Neural cell (in vitro differentiated cells): ENCODE results near the gene SP140. TPM values are rescaled to one million over a fixed set of nuclear protein-coding genes. Genes with fewer than 3 reads are reported as not detected.

ENCODE experiments used
- H2AFZ ChIP-seq: fragments of 200-600, 300-800 bp; sonication (generic), shearing (Covaris generic); 2 replicates; pipeline ENCODE4 v1.6.0; 2014; ENCODE audit warnings: low read depth, mild to moderate bottlenecking, antibody characterized with exemption, low read length, moderate library complexity
- H3F3A ChIP-seq: fragments of 200-600 bp; shearing (Covaris generic); 2 replicates; pipeline ENCODE4 v1.6.1; 2016; ENCODE audit warnings: mild to moderate bottlenecking, moderate library complexity, mixed read lengths, antibody characterized with exemption, low read length; ENCODE audit not compliant: insufficient read depth, poor library complexity, severe bottlenecking
- H3K27ac ChIP-seq: fragments of 200-600, 300-800 bp; sonication (generic), shearing (Covaris generic); 2 replicates; pipeline ENCODE4 v1.5.1; 2014; ENCODE audit warnings: mild to moderate bottlenecking, low read length, moderate library complexity
- H3K27me3 ChIP-seq: fragments of 300-800, 200-600 bp; sonication (generic), shearing (Covaris generic); 2 replicates; pipeline ENCODE4 v1.6.0; 2014; ENCODE audit warnings: mild to moderate bottlenecking, low read depth, low read length, moderate library complexity; ENCODE audit not compliant: insufficient read depth
- H3K36me3 ChIP-seq: fragments of 300-800, 200-600 bp; sonication (generic), shearing (Covaris generic); 2 replicates; pipeline ENCODE4 v1.5.1; 2014; ENCODE audit warnings: mild to moderate bottlenecking, antibody characterized with exemption, low read length, moderate library complexity; ENCODE audit not compliant: insufficient read depth
- H3K4me2 ChIP-seq: fragments of 300-800, 200-600 bp; sonication (generic), shearing (Covaris generic); 2 replicates; pipeline ENCODE4 v1.6.0; 2014; ENCODE audit warnings: mild to moderate bottlenecking, low read length
- H3K4me3 ChIP-seq: fragments of 300-800, 200-600 bp; sonication (generic), shearing (Covaris generic); 2 replicates; pipeline ENCODE4 v1.5.1; 2014; ENCODE audit warnings: mild to moderate bottlenecking, low read length, moderate library complexity
- H3K79me2 ChIP-seq: fragments of 200-600 bp; shearing (Covaris generic); replicated peaks from 2 replicates; pipeline ENCODE4 v1.6.0; 2014; ENCODE audit warnings: mild to moderate bottlenecking, low read length, moderate library complexity; ENCODE audit not compliant: insufficient read depth
- H3K9ac ChIP-seq: fragments of 300-800, 200-600 bp; sonication (generic), shearing (Covaris generic); 2 replicates; pipeline ENCODE4 v1.6.1; 2016; ENCODE audit warnings: mild to moderate bottlenecking, low read length, mixed read lengths
- H3K9me2 ChIP-seq: fragments of 200-600 bp; shearing (Covaris generic); 2 replicates; pipeline ENCODE4 v1.6.1; 2016; ENCODE audit warnings: mild to moderate bottlenecking, low read length, mixed read lengths; ENCODE audit not compliant: insufficient read depth
- H3K9me3 ChIP-seq: fragments of 200-600, 300-800 bp; sonication (generic), shearing (Covaris generic); 2 replicates; pipeline ENCODE4 v1.6.1; 2016; ENCODE audit warnings: mild to moderate bottlenecking, mixed run types, low read length, moderate library complexity, mixed read lengths
- H4K20me1 ChIP-seq: fragments of 200-600 bp; shearing (Covaris generic); 2 replicates; pipeline ENCODE4 v1.6.1; 2016; ENCODE audit warnings: mild to moderate bottlenecking, mixed run types; ENCODE audit not compliant: insufficient read depth
- EP300 ChIP-seq: fragments of 450-650 bp; conservative IDR thresholded peaks from 2 replicates; pipeline ENCODE4 v1.6.1; 2014; ENCODE audit warnings: antibody characterized with exemption, mild to moderate bottlenecking, moderate library complexity; ENCODE audit not compliant: poor library complexity, severe bottlenecking
- MXI1 ChIP-seq: fragments of 450-650 bp; conservative IDR thresholded peaks from 2 replicates; pipeline ENCODE4 v1.6.1; 2014; ENCODE audit warnings: antibody characterized with exemption, mild to moderate bottlenecking; ENCODE audit not compliant: poor library complexity, severe bottlenecking
- POLR2AphosphoS5 ChIP-seq: IDR thresholded peaks from 2 replicates; pipeline ENCODE4 v1.6.1; 2012
- RAD21 ChIP-seq: fragments of 450-650 bp; conservative IDR thresholded peaks from 2 replicates; pipeline ENCODE4 v1.6.1; 2014; ENCODE audit warnings: antibody characterized with exemption, mild to moderate bottlenecking, moderate library complexity
- SMC3 ChIP-seq: fragments of 450-650 bp; conservative IDR thresholded peaks from 2 replicates; pipeline ENCODE4 v1.6.1; 2014; ENCODE audit warnings: antibody characterized with exemption, mild to moderate bottlenecking, moderate library complexity; ENCODE audit not compliant: poor library complexity
- TAF1 ChIP-seq: IDR thresholded peaks from 2 replicates; pipeline ENCODE4 v1.6.1; 2012; ENCODE audit warnings: low read depth
- polyA plus RNA-seq: library from polyadenylated mRNA; depleted of rRNA; stranded (reverse); fragments of >200 nt; gene quantifications from 2 replicates; pipeline ENCODE4 v1.2.3, GENCODE V29; 2014
- TF ChIP-seq, protein P1 (sequence below): fragments of 450-650 bp; IDR thresholded peaks from 2 replicates; pipeline ENCODE4 v1.5.1; 2014; ENCODE audit warnings: antibody characterized with exemption, mild to moderate bottlenecking, moderate library complexity; ENCODE audit not compliant: poor library complexity, severe bottlenecking
- TF ChIP-seq, protein P2 (sequence below): IDR thresholded peaks from 2 replicates; pipeline ENCODE4 v1.6.1; 2012; ENCODE audit warnings: borderline replicate concordance

SP140 gene
- polyA plus RNA-seq, 1 donor from 2014 or later: 0.74 TPM

DNA sequence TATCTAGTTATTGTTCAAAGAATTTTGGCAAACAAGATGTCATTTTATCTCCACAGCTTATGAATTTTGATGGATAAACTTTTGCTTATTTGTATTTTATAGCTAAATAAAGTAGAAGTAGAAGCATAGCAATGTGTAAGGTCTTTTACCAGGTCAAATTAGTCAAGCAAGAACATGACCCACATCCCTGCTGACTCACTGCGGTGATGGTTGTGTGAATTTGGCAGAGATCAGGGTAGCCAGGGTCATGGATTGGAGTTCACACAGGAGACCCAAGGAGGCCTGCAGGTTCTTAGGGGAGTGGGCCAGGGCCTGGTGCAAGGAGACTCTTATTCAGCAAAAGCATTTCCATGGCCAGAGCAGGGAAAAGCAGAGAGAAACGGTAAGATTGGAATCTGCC lies 18.7 kb downstream of the SP140 start:
- Histone ChIP-seq H4K20me1 (no peaks in the 10 kb centered on the region), H3F3A (no peaks in the 10 kb centered on the region), H3K9me2 (no peaks in the 10 kb centered on the region), H3K4me3 (no peak overlapping the region), H3K9me3 (no peaks in the 10 kb centered on the region), H2AFZ (no peak overlapping the region), H3K27me3 (no peaks in the 10 kb centered on the region), H3K27ac (no peak overlapping the region), H3K79me2 (no peaks in the 10 kb centered on the region), H3K9ac (no peak overlapping the region), H3K4me2 (no peak overlapping the region), H3K36me3 (no peaks in the 10 kb centered on the region)
- TF ChIP-seq SMC3: no peak
- no peak for TF ChIP-seq TAF1
- TF ChIP-seq, protein P1, sequence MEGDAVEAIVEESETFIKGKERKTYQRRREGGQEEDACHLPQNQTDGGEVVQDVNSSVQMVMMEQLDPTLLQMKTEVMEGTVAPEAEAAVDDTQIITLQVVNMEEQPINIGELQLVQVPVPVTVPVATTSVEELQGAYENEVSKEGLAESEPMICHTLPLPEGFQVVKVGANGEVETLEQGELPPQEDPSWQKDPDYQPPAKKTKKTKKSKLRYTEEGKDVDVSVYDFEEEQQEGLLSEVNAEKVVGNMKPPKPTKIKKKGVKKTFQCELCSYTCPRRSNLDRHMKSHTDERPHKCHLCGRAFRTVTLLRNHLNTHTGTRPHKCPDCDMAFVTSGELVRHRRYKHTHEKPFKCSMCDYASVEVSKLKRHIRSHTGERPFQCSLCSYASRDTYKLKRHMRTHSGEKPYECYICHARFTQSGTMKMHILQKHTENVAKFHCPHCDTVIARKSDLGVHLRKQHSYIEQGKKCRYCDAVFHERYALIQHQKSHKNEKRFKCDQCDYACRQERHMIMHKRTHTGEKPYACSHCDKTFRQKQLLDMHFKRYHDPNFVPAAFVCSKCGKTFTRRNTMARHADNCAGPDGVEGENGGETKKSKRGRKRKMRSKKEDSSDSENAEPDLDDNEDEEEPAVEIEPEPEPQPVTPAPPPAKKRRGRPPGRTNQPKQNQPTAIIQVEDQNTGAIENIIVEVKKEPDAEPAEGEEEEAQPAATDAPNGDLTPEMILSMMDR: no peak
- TF ChIP-seq POLR2AphosphoS5: no peak
- TF ChIP-seq MXI1: no peak
- TF ChIP-seq, protein P2, sequence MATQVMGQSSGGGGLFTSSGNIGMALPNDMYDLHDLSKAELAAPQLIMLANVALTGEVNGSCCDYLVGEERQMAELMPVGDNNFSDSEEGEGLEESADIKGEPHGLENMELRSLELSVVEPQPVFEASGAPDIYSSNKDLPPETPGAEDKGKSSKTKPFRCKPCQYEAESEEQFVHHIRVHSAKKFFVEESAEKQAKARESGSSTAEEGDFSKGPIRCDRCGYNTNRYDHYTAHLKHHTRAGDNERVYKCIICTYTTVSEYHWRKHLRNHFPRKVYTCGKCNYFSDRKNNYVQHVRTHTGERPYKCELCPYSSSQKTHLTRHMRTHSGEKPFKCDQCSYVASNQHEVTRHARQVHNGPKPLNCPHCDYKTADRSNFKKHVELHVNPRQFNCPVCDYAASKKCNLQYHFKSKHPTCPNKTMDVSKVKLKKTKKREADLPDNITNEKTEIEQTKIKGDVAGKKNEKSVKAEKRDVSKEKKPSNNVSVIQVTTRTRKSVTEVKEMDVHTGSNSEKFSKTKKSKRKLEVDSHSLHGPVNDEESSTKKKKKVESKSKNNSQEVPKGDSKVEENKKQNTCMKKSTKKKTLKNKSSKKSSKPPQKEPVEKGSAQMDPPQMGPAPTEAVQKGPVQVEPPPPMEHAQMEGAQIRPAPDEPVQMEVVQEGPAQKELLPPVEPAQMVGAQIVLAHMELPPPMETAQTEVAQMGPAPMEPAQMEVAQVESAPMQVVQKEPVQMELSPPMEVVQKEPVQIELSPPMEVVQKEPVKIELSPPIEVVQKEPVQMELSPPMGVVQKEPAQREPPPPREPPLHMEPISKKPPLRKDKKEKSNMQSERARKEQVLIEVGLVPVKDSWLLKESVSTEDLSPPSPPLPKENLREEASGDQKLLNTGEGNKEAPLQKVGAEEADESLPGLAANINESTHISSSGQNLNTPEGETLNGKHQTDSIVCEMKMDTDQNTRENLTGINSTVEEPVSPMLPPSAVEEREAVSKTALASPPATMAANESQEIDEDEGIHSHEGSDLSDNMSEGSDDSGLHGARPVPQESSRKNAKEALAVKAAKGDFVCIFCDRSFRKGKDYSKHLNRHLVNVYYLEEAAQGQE: no peak

DNA sequence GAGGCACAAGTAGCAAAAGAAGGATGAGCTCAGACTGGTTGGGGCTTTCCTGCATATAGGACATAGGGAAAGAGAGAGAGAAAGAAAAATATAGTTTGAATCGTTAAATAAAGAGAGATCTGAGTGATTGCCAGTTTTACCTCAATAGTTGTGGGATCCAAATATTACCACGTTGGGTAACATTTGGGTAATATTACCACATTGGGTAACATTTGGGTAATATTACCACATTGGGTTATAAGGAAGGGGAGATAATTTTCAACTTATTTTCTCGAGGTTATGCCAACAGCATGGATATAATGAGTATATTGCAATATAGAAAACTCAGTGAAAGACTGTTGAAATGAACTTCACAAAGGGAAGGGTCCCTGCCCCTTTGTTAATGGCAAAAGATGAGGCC lies 20.7 kb downstream of the SP140 start:
- Histone ChIP-seq H3K9me3 (no peaks in the 10 kb centered on the region), H4K20me1 (no peaks in the 10 kb centered on the region), H3F3A (no peaks in the 10 kb centered on the region), H3K4me3 (no peak overlapping the region), H3K79me2 (no peaks in the 10 kb centered on the region), H3K36me3 (no peaks in the 10 kb centered on the region), H3K9me2 (no peaks in the 10 kb centered on the region), H3K27me3 (no peaks in the 10 kb centered on the region), H3K9ac (no peak overlapping the region), H3K4me2 (no peak overlapping the region), H2AFZ (no peak overlapping the region), H3K27ac (no peak overlapping the region)
- TF ChIP-seq MXI1: no peak
- no peak for TF ChIP-seq TAF1
- no peak for TF ChIP-seq EP300

DNA sequence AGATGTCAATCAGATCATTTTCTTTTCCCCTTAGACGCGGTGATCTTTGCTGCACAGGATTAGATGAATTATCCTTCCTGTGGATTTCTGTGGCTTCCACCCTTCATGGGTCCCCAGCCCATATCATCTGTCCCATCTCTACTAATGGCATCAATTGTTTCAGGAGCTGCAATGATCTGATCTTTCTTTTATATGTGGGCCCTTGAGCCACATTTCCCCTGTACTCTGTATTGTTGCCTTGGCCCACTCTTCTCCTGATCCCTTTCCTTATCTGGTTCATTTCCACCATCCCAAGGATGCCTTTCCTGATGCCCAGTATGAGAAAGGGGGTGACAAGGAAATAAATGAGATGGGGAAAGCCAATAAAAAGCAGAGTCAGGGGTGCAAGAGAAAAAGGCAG lies 24.7 kb downstream of the SP140 start:
- Histone ChIP-seq H3K4me2 (no peak overlapping the region), H3K27me3 (no peaks in the 10 kb centered on the region), H3K79me2 (no peaks in the 10 kb centered on the region), H4K20me1 (no peaks in the 10 kb centered on the region), H3K36me3 (no peaks in the 10 kb centered on the region), H3K9me2 (no peaks in the 10 kb centered on the region), H3K9me3 (no peaks in the 10 kb centered on the region), H3F3A (no peaks in the 10 kb centered on the region), H3K4me3 (no peak overlapping the region), H3K27ac (no peak overlapping the region), H3K9ac (no peak overlapping the region), H2AFZ (no peak overlapping the region)
- TF ChIP-seq RAD21 (no peak), POLR2AphosphoS5 (no peak)
